ENCODE measurements around the gene TMC3.

TMC3 gene

GRCh38 chr15:81282911-81283310 is 91.1 kb downstream of the TMC3 start:
- DNase-seq (ENCODE audit: insufficient read length, low spot score) (no peak), FAIRE-seq (no peak)

GRCh38 chr15:81282606-81282895 is 91.5 kb downstream of the TMC3 start:
- FAIRE-seq (no peak), DNase-seq (ENCODE audit: insufficient read length, low spot score) (no peak)

GRCh38 chr15:81281766-81282605 is 92.0 kb downstream of the TMC3 start:
- DNase-seq (ENCODE audit: insufficient read length, low spot score) (no peak), FAIRE-seq (no peak)

GRCh38 chr15:81281456-81281735 is 92.6 kb downstream of the TMC3 start:
- FAIRE-seq: no peak
- no peak for DNase-seq (ENCODE audit: insufficient read length, low spot score)
